ENCODE data around the gene BAG1.

The BAG1 gene

DNA sequence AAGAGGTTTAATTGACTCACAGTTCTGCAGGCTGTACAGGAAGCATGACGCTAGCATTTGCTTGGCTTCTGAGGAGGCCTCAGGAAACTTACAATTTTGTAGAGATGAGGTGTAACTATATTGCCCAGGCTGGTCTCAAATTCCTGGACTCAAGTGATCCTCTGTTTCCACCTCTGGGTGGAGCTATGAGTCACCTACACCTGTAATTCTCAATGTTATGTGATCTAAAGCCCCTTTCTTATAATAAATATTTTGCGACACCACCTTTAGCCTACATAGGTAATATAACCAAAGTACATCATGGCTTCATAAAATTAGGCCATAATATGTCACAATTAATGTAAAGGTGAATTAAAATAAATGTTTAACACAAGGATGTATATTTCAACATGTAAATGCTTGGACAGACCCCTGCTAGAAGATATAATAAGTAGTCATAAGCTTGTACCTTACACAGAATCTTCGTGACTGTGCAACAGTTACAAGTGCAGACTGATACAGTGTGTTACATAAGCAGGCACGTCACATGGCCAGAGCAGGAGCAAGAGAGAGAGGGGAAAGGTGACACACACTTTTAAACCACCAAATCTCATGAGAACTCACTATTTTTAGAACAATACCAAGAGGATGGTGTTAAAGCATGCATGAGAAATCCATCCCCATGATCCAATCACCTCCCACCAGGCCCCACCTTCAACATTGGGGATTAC lies 54.3 kb downstream of the BAG1 start:
- TF ChIP-seq, protein P1, sequence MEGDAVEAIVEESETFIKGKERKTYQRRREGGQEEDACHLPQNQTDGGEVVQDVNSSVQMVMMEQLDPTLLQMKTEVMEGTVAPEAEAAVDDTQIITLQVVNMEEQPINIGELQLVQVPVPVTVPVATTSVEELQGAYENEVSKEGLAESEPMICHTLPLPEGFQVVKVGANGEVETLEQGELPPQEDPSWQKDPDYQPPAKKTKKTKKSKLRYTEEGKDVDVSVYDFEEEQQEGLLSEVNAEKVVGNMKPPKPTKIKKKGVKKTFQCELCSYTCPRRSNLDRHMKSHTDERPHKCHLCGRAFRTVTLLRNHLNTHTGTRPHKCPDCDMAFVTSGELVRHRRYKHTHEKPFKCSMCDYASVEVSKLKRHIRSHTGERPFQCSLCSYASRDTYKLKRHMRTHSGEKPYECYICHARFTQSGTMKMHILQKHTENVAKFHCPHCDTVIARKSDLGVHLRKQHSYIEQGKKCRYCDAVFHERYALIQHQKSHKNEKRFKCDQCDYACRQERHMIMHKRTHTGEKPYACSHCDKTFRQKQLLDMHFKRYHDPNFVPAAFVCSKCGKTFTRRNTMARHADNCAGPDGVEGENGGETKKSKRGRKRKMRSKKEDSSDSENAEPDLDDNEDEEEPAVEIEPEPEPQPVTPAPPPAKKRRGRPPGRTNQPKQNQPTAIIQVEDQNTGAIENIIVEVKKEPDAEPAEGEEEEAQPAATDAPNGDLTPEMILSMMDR (IDR thresholded peaks at IDR 0.05; ENCODE audit: low read depth, low read length), result no peak
- H3K4me3 ChIP-seq (replicated peaks in 1 of 2; ENCODE audit: low read depth in 2 of 2, low read length in 2 of 2), result no peak overlapping the region
- no peak for DNase-seq (ENCODE audit: low read depth in 2 of 2)

- TF ChIP-seq, protein P1 (IDR thresholded peaks at IDR 0.05; ENCODE audit: low read depth, low read length), result no peak
- DNase-seq (ENCODE audit: low read depth in 2 of 2), result no peak
- no peak overlapping the region for H3K4me3 ChIP-seq (replicated peaks in 1 of 2; ENCODE audit: low read depth in 2 of 2, low read length in 2 of 2)
Measured at GRCh38 chr9:33209394-33209793, 55.1 kb downstream of the BAG1 start.

DNA sequence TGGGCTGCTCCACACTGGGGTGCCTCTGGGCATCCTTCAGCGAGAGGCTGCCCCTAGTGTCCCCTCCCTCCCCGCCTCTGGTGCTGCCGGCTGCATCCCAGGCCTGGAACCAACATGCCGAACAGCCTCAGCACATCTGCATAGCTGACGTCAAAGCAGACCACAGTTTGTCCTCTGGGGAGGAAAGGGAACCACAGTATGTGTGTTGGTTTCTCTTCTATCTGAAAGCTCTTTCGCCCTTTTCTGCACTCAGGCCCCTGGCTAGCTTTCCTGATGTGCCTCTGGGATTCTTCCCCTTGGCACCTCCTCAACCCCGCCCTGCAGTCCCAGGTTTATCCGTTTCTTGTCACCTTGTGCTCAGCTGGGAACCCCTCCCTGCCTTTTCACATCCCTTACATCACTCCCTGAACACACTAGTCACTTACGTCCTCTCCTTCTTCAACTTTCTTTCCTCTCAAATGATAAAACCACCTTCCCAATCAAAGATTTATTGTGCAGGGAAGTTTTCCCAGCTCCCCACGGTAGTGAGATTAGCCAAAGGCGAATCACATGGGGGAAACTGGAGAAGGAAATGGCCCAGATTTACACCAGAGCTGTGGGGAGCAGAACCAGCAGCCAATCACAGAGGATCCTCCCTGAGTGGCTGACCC lies 61.8 kb downstream of the BAG1 start:
- H3K4me3 ChIP-seq (replicated peaks in 1 of 2; ENCODE audit: low read depth in 2 of 2, low read length in 2 of 2), result no peak overlapping the region
- DNase-seq (ENCODE audit: low read depth in 2 of 2), result peak; percentile 84 to 86
- TF ChIP-seq, protein P1 (IDR thresholded peaks at IDR 0.05; ENCODE audit: low read depth, low read length), result no peak

All from cardiac fibroblast (primary cell).